Activated naive CD4-positive, alpha-beta T cell treated with anti-CD3 and anti-CD28 coated beads for 36 hours (primary cell): ENCODE measurements around the gene ANK3. TPM values are rescaled to one million over a fixed set of nuclear protein-coding genes. Genes with fewer than 3 reads are reported as not detected.

Source experiments
- CTCF ChIA-PET: fragments of 350-600 bp; sonication (Branson Sonifier 250); formaldehyde crosslinking; loops from one replicate; lab custom pipeline; 2021; ENCODE audit warnings: antibody characterized with exemption; lab: Charles Lee
- DNase-seq: peaks from one replicate; pipeline ENCODE4 v3.0.0-alpha.2; 2020
- H3K27ac Mint-ChIP-seq: one replicate; pipeline ENCODE4 v1.8.0; 2021; ENCODE audit warnings: mild to moderate bottlenecking, mixed read lengths
- H3K27me3 Mint-ChIP-seq: one replicate; pipeline ENCODE4 v1.8.0; 2021; ENCODE audit warnings: low read depth, mixed read lengths
- H3K36me3 Mint-ChIP-seq: one replicate; pipeline ENCODE4 v1.8.0; 2021; ENCODE audit warnings: low read depth, mixed read lengths
- H3K4me1 Mint-ChIP-seq: one replicate; pipeline ENCODE4 v1.8.0; 2021; ENCODE audit warnings: low read depth, mixed read lengths
- H3K4me3 Mint-ChIP-seq: one replicate; pipeline ENCODE4 v1.8.0; 2021; ENCODE audit warnings: mild to moderate bottlenecking, moderate library complexity, mixed read lengths
- H3K9me3 Mint-ChIP-seq: one replicate; pipeline ENCODE4 v1.8.0; 2021; ENCODE audit warnings: mixed read lengths
- intact Hi-C: fragments of 100-400 bp; cut with micrococcal nuclease; formaldehyde crosslinking; loops from one replicate; pipeline ENCODE4 v1.15.1; 2023
- total RNA-seq, 2 experiments: library from RNA; stranded (reverse); gene quantifications; one replicate each; pipeline ENCODE4 v1.2.3, GENCODE V29; 2021

Gene ANK3
- total RNA-seq, 2 experiments from 2014 or later, result 11.2 to 13.0 TPM

DNA sequence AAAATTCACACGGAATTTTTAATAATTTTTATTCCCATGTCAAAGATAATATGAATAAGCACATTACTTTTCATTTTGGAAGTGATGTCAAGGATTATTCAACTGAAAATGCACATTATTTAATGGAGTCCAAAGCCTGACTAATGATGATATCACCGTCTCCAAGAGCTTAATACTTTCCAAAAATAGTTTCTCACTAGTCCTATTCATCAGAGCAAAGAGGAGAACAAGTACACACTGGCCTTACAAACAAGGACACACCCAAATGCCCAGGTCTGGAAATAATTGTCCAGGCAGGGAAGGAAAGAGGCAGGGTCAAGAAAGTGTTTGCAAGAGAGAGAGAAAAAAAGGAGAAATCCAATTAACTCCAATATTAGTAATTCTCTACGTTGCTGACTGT, 266.5 kb downstream of the ANK3 start:
- Mint-ChIP-seq H3K4me1 (no peaks in the 10 kb centered on the region), H3K4me3 (no peak overlapping the region), H3K27me3 (no peaks in the 10 kb centered on the region), H3K27ac (no peak overlapping the region), H3K36me3 (no peaks in the 10 kb centered on the region), H3K9me3 (no peaks in the 10 kb centered on the region)
- CTCF ChIA-PET, result interaction anchor here (1.9 kb wide), 1 partner anchor 8 kb away, joined by 6 read pairs; no protein-coding TSS in a partner anchor
- intact Hi-C loops, result no loop called here
- DNase-seq, result no peak

- Mint-ChIP-seq H3K27ac (no peak overlapping the region), H3K36me3 (no peaks in the 10 kb centered on the region), H3K4me1 (no peaks in the 10 kb centered on the region), H3K27me3 (no peaks in the 10 kb centered on the region), H3K4me3 (no peak overlapping the region), H3K9me3 (no peaks in the 10 kb centered on the region)
- DNase-seq, result no peak
- CTCF ChIA-PET, result no interaction called here
- intact Hi-C loops, result no loop called here
These were observed 267.5 kb downstream of the ANK3 start for GRCh38 chr10:60122190-60122589.

DNA sequence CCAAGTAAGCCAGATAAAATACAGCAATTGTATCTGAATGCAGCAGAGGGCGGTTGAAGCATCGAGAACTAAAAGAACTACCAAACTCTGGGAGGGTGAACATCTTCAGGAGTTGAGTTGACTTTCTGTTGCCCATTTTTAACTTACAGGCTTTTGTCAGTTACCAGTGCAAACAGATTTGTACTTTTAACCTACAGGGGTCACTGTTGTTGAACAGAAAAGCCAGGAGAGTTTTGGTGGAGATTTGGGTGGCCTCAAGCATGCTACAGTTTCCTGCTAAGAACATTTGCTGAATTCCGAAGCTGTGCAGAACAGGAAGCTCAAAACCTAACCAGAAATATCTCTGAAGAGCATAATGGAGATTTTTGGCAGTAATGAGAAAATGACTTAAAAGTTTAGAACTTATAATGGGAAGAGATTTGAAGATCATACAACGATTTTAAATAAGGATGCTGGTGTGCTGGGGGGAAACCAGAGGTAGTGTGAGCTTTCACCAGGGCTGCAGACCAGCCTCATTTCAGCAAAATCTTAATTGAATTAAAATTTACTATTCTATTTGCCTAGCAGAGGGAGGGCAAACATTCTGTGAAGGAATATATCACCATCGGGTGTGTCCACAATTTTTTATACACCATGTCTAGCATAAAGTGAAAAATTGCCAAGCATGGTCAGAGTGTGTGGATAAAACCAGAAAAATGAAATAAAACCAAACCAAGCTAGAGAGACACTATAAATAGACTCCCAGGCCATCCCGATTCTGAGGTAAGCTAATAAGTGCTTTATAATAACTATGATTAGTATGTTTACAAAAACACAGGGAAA, 274.7 kb downstream of the ANK3 start:
- H3K36me3 Mint-ChIP-seq, result no peaks in the 10 kb centered on the region
- intact Hi-C loops, result loop anchor here (1.0 kb wide), 2 partner anchors 93 to 319 kb away; no protein-coding TSS in a partner anchor
- H3K4me1 Mint-ChIP-seq, result no peaks in the 10 kb centered on the region
- H3K9me3 Mint-ChIP-seq, result no peaks in the 10 kb centered on the region
- no peak overlapping the region for H3K4me3 Mint-ChIP-seq
- DNase-seq, result peak; percentile 8
- H3K27ac Mint-ChIP-seq, result no peak overlapping the region
- no peaks in the 10 kb centered on the region for H3K27me3 Mint-ChIP-seq
- CTCF ChIA-PET, result interaction anchor here (0.5 to 2.7 kb wide), 12 partner anchors 9 to 547 kb away, joined by 3 to 15 read pairs (median 4); partner anchors contain the start of gene CCDC6

- Mint-ChIP-seq H3K36me3 (no peaks in the 10 kb centered on the region), H3K4me3 (no peak overlapping the region), H3K9me3 (no peaks in the 10 kb centered on the region), H3K27me3 (no peaks in the 10 kb centered on the region), H3K4me1 (no peaks in the 10 kb centered on the region), H3K27ac (no peak overlapping the region)
- intact Hi-C loops, result no loop called here
- DNase-seq, result no peak
- CTCF ChIA-PET, result no interaction called here
These were observed 278.9 kb downstream of the ANK3 start for GRCh38 chr10:60110739-60111138.

- CTCF ChIA-PET, result no interaction called here
- H3K9me3 Mint-ChIP-seq, result no peaks in the 10 kb centered on the region
- intact Hi-C loops, result no loop called here
- no peaks in the 10 kb centered on the region for H3K36me3 Mint-ChIP-seq
- no peaks in the 10 kb centered on the region for H3K4me1 Mint-ChIP-seq
- no peak for DNase-seq
- H3K4me3 Mint-ChIP-seq, result no peak overlapping the region
- no peaks in the 10 kb centered on the region for H3K27me3 Mint-ChIP-seq
- no peak overlapping the region for H3K27ac Mint-ChIP-seq
These were observed 282.2 kb downstream of the ANK3 start for GRCh38 chr10:60107308-60107976.

DNA sequence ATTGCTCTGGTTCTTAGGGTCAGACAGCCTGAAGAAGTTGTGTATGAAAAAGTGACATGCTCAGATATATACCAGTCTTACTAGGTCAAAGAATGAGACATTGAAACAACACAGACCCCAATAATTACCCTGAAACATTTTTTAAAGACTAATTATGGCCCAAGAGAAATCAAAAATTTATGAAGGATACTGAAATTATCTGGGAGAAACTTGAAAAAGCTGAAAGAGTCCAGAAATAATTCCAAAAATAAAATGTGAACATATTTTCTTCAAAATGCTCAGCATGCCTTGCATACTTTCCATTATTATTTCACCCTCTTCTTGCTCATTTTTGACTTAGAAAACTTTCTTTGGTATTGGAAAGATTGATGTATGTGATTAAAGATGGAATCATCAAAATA, 284.4 kb downstream of the ANK3 start:
- no peak overlapping the region for H3K27ac Mint-ChIP-seq
- H3K27me3 Mint-ChIP-seq, result no peaks in the 10 kb centered on the region
- no peaks in the 10 kb centered on the region for H3K9me3 Mint-ChIP-seq
- H3K36me3 Mint-ChIP-seq, result no peaks in the 10 kb centered on the region
- H3K4me1 Mint-ChIP-seq, result no peaks in the 10 kb centered on the region
- DNase-seq, result no peak
- intact Hi-C loops, result no loop called here
- no peak overlapping the region for H3K4me3 Mint-ChIP-seq
- CTCF ChIA-PET, result interaction anchor here (0.6 kb wide), 1 partner anchor 98 kb away, joined by 3 read pairs; no protein-coding TSS in a partner anchor

DNA sequence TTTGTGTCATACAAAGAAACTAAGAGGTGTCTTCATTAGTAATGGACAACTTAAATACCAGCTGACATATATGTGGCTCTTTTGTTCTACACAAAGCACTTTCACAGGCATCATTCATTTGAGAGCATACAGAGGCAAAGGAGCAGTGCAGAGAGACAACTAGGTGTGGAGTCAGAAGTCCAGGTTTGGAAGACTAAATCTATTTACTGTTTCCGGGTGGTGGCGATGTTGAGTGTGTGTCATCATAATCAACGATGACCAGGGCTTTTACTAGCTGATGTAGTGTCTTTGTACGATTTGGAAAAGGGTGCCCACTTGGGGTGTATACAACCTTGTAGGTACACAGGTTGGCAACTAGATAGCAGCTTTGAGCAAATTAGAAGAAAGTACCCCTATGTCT, 287.9 kb downstream of the ANK3 start:
- Mint-ChIP-seq H3K4me3 (no peak overlapping the region), H3K4me1 (no peaks in the 10 kb centered on the region), H3K36me3 (no peaks in the 10 kb centered on the region), H3K27me3 (no peaks in the 10 kb centered on the region), H3K27ac (no peak overlapping the region), H3K9me3 (no peaks in the 10 kb centered on the region)
- DNase-seq, result no peak
- CTCF ChIA-PET, result interaction anchor here (0.6 to 3.3 kb wide), 4 partner anchors 9 to 630 kb away, joined by 3 to 15 read pairs (median 3); no protein-coding TSS in a partner anchor
- intact Hi-C loops, result loop anchor here (2.0 kb wide), 1 partner anchor 667 kb away; no protein-coding TSS in a partner anchor

DNA sequence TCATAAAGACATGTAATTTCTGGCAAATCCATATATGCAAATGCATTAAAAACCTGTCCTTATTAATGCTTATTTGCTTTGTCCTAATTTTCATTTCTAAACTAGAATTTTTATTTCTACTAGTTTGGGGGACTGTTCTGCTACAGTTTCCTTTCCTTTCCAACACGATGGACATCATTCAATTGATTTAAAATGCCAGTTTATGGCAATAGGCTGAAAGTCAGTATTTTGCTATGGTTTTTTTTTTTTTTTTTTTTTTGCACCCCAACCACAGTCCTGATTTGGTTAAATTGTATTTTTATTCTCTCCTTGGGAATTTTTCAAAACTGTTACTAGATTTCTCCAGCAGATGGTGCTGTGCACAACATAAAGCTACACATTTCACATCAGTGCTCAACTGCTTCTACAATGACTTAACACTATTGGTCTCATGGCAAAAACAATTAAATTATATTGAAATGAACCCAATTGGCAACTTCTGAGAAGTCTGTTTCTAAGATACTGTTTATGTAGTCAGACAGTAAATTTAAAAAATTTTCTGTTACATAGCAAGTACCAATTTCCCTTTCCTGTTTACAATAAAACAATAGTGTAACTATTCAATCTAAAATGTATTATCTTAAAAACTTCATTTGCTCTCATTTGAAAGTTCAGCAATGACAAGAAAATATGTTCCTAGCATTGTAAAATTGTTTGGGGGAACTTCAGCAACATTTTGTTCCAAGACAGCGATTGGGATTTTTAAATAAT, 289.5 kb downstream of the ANK3 start:
- intact Hi-C loops, result loop anchor here (1.0 to 2.0 kb wide), 5 partner anchors 108 to 669 kb away; no protein-coding TSS in a partner anchor
- CTCF ChIA-PET, result interaction anchor here (0.5 to 3.3 kb wide), 9 partner anchors 10 to 546 kb away, joined by 3 to 15 read pairs (median 4); no protein-coding TSS in a partner anchor
- peak; percentile 8 for DNase-seq
- no peaks in the 10 kb centered on the region for H3K36me3 Mint-ChIP-seq
- no peaks in the 10 kb centered on the region for H3K9me3 Mint-ChIP-seq
- no peaks in the 10 kb centered on the region for H3K27me3 Mint-ChIP-seq
- no peak overlapping the region for H3K4me3 Mint-ChIP-seq
- H3K27ac Mint-ChIP-seq, result no peak overlapping the region
- H3K4me1 Mint-ChIP-seq, result no peaks in the 10 kb centered on the region

DNA sequence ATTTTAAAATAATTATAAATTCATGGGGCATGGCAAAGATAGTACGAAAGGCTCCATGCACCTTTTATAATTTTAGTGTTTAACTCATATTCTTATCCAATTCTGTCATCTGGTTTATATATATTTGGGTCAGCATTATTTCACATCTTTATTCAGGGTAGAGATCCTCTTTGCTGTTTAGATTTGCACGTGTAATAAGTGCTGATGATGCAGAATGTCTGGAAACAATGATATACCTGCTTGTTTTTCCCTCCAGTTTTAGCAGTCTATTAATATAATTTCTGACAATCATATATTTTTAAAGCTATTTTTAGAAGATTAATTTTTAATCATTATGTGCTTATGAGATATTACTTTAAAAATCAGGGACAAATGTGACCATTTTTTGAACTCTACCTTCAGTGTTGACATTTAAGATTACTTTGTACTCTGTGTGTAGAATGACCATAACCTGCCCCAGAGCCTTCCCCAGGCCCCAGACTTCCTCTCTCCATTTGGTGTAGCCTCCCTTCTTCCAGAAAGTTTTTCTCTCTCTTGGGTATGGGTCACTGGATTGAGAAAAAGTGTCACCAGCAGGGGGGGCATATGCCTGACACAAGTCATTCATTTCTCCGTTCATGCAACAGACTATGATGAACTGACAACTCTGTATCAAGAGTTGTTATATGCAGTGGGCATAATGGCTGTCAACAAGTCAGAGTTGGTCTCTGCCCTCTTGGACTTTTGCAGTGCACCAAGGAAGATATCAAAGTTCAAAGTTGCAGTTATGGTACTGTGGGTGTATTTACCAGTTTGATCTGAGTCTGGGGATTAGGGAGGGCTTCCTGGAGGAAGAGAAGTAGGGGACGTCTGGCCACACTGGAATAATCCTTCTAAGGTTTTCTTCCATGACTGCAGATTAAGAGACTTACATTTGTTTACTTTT, 290.7 kb downstream of the ANK3 start:
- H3K9me3 Mint-ChIP-seq, result no peaks in the 10 kb centered on the region
- peak; percentile 7 for DNase-seq
- no peaks in the 10 kb centered on the region for H3K4me1 Mint-ChIP-seq
- H3K4me3 Mint-ChIP-seq, result no peak overlapping the region
- H3K27ac Mint-ChIP-seq, result no peak overlapping the region
- intact Hi-C loops, result no loop called here
- CTCF ChIA-PET, result interaction anchor here (0.7 to 1.7 kb wide), 3 partner anchors 189 to 473 kb away, joined by 3 to 4 read pairs (median 3); no protein-coding TSS in a partner anchor
- no peaks in the 10 kb centered on the region for H3K27me3 Mint-ChIP-seq
- H3K36me3 Mint-ChIP-seq, result no peaks in the 10 kb centered on the region

DNA sequence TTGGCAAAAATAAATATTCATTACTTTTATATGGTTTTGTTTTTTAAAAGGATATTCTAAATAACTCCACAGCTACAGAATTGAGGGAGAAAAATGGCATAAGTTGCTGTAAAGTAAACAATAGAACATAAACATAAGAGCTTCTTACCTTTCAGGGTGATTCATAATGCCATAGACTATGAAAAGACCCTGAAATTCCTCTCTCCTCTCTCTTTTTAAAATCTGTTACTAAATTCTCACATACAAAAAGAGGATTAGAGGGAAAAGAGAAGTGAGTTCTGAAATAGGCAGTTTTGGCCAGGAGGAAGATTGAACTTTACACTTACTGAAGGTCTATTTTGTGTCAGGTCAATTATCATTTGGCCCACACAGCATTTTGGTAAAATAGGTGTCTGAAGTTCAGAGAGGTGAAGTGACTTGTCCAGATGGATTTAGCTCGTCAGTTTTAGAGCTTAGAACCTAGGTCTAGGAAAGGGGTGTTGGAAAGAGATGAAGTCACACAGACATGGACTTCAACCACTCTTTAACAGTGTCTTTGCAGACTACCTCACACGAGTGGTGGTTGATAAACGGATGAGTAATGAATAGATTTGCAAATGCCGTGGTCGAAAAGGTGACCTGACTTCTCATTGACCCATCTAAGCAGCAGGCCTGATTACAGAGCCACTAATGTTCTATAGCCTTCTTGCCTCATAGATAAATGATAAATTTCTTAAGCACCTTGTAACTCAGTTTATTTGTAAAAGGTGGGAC, 292.7 kb downstream of the ANK3 start:
- H3K4me3 Mint-ChIP-seq, result no peak overlapping the region
- H3K27me3 Mint-ChIP-seq, result no peaks in the 10 kb centered on the region
- H3K36me3 Mint-ChIP-seq, result no peaks in the 10 kb centered on the region
- H3K27ac Mint-ChIP-seq, result no peak overlapping the region
- CTCF ChIA-PET, result no interaction called here
- H3K9me3 Mint-ChIP-seq, result no peaks in the 10 kb centered on the region
- intact Hi-C loops, result no loop called here
- DNase-seq, result no peak
- no peaks in the 10 kb centered on the region for H3K4me1 Mint-ChIP-seq

- Mint-ChIP-seq H3K4me3 (no peak overlapping the region), H3K9me3 (no peaks in the 10 kb centered on the region), H3K27me3 (no peaks in the 10 kb centered on the region), H3K4me1 (no peaks in the 10 kb centered on the region), H3K27ac (no peak overlapping the region), H3K36me3 (no peaks in the 10 kb centered on the region)
- no peak for DNase-seq
- CTCF ChIA-PET, result interaction anchor here (0.7 kb wide), 1 partner anchor 8 kb away, joined by 3 read pairs; no protein-coding TSS in a partner anchor
- intact Hi-C loops, result no loop called here
These were observed 296.4 kb downstream of the ANK3 start for GRCh38 chr10:60093317-60093716.
